Right lobe of liver (tissue), 4 donors: ENCODE measurements around the gene TIGAR.

ENCODE experiments used
- CTCF ChIP-seq, 4 donors: fragments of 200-600 bp in 3 of 4; fragments of 450-650 bp in 1 of 4; IDR thresholded peaks; one replicate each; pipeline versions ENCODE4 v1.5.1 to v1.8.0; 2016 to 2022; ENCODE audit warnings: antibody characterized with exemption in 4 of 4, mild to moderate bottlenecking in 2 of 4
- POLR2A ChIP-seq: fragments of 450-650 bp; IDR thresholded peaks from one replicate; pipeline ENCODE4 v1.6.1; 2017; ENCODE audit warnings: antibody characterized with exemption, mild to moderate bottlenecking
- donor health status: DM: no; HTN: no; CAD: no.
- donor health status: DM: no; HTN: no; CAD: no.
- donor health status: DM: no; HTN: yes; CAD: no.

- TF ChIP-seq CTCF (IDR thresholded peaks at IDR 0.05) (no peak), POLR2A (no peak)
These were observed 67.6 kb downstream of the TIGAR start for GRCh38 chr12:4388662-4389061.
